DLD1 (cell line): ENCODE data around the gene PLPPR3.
"Not testable (repeated sequence)": the region's sequence is repeated elsewhere in the genome, so short reads cannot be mapped to it uniquely, and the experiment has no call there.

ENCODE experiments used
- in situ Hi-C: cut with HindIII; loops from 2 replicates; pipeline ENCODE4 v1.10.0; 2017; ENCODE audit warnings: low sequenced_read_pairs

Gene PLPPR3

DNA sequence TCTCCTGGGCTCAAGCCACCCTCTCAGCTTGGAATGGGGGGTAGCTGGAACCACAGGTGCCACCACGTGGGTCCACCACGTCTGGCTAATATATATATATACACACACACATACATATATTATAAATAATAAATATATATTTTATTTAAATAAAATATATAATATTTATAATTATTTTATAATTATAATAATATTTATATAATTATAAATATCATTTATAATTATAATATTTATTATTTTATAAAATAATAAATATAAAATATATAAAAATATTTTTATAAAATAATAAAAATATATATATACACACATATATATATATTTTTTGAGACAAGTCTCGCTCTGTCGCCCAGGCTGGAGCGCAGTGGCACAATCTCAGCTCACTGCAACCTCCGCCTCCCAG is 32.8 kb upstream of the PLPPR3 start:
- in situ Hi-C loops = no loop called here

DNA sequence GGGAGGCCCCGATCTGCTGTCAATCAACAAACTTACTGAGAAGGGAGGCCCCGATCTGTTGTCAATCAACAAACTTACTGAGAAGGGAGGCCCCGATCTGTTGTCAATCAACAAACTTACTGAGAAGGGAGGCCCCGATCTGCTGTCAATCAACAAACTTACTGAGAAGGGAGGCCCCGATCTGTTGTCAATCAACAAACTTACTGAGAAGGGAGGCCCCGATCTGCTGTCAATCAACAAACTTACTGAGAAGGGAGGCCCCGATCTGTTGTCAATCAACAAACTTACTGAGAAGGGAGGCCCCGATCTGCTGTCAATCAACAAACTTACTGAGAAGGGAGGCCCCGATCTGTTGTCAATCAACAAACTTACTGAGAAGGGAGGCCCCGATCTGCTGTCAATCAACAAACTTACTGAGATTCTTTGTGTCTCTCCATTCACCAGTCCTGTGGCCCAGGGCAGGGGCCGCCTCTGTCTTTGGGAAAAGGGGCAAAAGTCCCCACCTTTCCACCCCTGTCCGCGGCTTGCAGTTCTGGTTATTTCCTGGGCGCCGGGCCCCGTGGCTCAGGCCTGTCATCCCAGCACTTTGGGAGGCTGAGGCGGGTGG is 32.0 kb upstream of the PLPPR3 start:
- in situ Hi-C loops = not testable (repeated sequence)

GRCh38 chr19:853014-853585 is 31.3 kb upstream of the PLPPR3 start:
- in situ Hi-C loops = no loop called here

DNA sequence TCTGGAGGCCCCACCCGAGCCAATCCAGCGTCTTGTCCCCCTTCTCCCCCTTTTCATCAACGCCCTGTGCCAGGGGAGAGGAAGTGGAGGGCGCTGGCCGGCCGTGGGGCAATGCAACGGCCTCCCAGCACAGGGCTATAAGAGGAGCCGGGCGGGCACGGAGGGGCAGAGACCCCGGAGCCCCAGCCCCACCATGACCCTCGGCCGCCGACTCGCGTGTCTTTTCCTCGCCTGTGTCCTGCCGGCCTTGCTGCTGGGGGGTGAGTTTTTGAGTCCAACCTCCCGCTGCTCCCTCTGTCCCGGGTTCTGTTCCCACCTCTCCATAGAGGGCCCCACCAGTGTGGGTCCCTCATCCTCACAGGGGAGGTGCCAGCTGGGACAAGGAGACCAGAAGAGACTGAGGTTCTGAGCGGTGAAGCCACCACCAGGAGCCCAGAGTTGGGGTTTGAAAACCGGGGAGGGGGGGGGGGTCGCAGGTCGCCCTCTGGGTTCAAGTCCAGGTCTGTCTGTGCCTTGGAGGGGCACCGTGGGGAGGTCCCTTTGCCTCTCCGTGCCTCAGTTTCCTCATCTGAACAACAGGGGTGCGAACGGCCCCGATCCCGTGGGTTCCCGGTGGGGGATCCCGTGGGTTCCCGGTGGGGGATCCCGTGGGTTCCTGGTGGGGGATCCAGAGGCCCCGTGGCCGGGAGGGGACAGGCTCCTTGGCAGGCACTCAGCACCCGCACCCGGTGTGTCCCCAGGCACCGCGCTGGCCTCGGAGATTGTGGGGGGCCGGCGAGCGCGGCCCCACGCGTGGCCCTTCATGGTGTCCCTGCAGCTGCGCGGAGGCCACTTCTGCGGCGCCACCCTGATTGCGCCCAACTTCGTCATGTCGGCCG is 30.6 kb upstream of the PLPPR3 start, which contains the start of gene ELANE:
Gene ELANE, plus strand, starts transcription at position 168 of the 878 bp plus-strand sequence. Its CDS starts 26 bp downstream, at position 194.
- in situ Hi-C loops = no loop called here

DNA sequence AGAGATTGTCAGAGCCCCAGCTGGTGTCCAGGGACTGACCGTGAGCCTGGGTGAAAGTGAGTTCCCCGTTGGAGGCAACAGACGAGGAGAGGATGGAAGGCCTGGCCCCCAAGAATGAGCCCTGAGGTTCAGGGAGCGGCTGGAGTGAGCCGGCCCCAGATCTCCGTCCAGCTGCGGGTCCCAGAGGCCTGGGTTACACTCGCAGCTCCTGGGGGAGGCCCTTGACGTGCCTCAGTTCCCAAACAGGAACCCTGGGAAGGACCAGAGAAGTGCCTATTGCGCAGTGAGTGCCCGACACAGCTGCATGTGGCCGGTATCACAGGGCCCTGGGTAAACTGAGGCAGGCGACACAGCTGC is 29.2 kb upstream of the PLPPR3 start:
- in situ Hi-C loops = no loop called here

- in situ Hi-C loops = no loop called here
These were observed 28.6 kb upstream of the PLPPR3 start for GRCh38 chr19:850221-850978.

DNA sequence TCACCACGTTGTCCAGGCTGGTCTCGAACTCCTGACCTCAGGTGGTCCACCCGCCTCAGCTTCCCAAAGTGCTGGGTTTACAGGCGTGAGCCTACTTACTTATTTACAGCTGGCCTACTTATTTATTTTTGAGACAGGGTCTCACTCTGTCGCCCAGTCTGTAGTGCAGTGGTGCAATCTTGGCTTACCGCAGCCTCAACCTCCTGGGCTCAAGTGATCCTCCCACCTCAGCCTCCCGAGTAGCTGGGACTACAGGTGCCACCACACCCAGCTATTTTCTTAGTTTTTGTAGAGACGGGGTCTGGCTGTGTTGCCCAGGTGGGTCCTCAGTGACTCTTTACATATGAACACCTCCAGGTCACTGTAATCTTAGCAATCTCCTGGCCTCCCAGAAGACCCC is 27.4 kb upstream of the PLPPR3 start:
- in situ Hi-C loops = not testable (repeated sequence)

DNA sequence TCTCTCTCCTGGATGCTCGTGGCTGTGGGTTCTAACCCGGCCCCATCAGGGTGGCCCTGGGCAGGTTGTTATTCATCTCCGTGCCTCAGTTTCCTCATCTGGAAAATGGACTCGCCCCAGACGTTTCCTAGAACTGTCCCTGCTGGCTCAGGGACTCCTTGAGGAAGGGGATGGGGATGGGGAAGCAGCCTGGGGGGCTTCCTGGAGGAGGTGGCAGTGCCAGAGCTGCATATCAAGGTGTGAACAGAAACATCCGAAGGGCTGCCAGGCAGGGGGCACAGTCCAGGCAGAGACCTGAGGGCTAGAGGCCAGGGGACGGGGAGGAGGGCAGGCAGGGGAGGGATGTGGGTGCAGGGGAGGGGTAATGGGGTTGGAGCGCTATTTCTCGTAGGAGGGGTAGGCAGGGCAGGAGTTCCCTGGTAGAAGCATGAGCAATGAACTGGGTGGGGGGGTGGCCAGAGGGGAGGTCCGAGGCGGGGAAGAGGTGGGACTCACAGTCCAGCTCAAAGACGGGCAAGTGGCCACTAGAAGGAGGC is 26.7 kb upstream of the PLPPR3 start:
- in situ Hi-C loops = no loop called here

DNA sequence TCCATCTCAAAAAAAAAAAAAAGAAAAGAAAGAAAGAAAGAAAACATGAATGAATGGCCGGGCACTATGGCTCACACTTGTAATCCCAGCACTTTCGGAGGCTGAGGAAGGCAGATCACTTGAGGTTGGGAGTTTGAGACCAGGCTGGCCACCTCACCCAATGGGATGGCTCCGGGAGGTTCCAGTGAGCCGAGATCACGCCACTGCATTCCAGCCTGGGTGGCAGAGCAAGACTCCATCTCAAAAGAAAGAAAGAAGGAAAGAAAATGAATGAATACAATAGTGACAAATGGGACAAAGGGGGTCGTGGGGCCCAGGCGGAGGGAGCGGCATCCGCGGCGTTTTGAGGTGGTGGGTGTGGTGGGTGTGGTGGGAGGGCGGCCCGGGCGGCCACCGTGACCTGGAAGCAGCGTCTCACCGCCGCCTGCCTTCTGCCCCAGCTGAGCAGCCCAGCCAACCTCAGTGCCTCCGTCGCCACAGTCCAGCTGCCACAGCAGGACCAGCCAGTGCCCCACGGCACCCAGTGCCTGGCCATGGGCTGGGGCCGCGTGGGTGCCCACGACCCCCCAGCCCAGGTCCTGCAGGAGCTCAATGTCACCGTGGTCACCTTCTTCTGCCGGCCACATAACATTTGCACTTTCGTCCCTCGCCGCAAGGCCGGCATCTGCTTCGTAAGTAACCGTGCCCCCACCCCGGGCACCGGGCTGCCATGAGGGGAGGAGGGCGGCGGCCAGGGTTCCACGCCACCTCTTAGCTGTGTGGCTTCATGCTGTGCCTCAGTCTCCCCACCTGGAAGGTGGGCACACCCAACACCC is 24.2 kb upstream of the PLPPR3 start:
- in situ Hi-C loops = no loop called here

DNA sequence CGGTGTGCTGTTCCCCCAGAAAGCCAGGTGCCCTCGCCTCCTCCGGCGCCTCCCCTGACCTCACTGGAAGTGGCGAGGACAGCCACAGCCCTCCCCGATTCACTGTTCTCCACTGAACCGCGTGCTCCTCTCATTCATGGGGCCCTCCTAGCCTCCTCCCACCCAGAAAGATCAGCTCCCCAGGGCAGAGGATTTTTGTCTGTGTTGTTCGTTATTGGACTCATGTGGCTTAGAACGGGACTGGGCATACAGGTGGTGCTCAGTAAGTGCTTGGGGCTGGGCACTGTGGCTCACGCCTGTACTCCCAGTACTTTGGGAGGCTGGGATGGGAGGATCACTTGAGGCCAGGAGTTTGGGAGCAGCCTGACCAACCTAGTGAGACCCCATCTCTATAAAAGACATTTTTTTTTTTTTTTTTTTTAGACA is 22.8 kb upstream of the PLPPR3 start:
- in situ Hi-C loops = no loop called here

- in situ Hi-C loops = no loop called here
These were observed 22.2 kb upstream of the PLPPR3 start for GRCh38 chr19:843836-844545.

DNA sequence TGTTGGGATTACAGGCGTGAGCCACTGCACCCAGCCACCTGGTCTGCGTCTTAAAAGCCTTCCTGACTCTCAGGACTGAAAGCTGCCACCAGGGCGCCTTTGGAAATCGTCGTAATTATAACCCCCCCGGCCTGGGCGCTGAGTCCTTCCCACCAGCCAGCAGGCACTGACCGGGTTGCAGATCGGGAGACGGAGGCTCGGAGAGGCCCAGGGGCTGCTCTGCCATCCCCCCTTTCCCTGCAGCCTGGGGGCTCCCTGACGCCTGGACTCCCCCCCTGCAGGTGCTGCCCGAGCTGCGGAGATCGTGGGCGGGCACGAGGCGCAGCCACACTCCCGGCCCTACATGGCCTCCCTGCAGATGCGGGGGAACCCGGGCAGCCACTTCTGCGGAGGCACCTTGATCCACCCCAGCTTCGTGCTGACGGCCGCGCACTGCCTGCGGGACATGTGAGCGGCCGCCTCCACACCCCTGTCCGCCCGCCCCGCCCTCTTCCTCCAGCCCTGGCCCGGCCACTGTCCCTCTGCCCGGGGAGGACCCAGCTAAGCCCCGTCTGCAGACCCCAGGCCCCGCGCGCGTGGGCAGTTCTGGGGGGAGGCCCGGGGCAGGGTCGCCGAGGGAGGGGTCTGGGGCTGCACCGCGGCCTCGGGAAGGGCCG is 21.6 kb upstream of the PLPPR3 start:
- in situ Hi-C loops = no loop called here

DNA sequence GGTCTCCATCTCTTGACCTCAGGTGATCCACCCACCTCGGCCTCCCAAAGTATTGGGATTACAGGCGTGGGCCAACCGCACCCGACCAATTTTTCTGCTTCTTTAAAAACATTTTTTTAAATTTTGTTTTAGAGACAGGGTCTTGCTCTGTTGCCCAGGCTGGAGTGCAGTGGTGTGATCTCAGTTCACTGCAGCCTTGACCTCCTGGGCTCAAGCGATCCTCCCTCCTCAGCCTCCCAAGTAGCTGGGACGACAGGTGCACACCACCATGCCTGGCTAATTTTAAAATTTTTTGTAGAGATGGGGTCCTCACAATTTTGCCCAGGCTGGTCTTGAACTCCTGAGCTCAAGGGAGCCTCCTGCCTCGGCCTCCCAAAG is 21.0 kb upstream of the PLPPR3 start:
- in situ Hi-C loops = not testable (repeated sequence)

GRCh38 chr19:840519-841206 is 18.9 kb upstream of the PLPPR3 start, which contains the start of gene PRTN3:
TSS of gene PRTN3 (plus strand) at chr19:840999. CDS start at chr19:841009, 10 bp downstream.
- in situ Hi-C loops = no loop called here

DNA sequence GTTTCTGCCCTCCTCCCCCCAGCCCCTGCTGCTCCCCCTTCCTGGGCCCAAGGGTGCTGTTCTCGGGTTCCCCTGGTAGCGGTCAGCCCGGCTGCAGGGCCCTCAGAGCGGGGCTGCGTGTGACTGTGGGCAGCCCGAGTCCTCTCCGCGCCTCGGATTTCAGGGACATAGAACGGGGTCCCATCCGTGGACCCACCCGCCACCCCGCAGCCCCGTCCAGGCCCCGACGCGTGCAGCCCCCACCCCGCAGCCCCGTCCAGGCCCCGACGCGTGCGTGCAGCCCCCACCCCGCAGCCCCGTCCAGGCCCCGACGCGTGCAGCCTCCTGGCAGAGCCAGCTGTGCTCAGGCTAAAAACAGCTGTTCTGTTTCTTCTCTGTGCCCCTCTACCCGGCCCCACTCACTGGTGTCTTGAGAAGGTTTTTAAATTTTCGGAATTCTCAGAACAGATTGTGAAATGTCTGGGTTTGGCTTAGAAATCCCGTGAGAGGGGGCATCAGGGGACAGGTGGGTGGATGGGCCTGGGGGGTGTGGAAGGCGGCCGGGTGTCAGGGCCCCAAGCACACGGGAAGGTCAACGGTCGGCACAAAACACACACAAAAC is 13.6 kb upstream of the PLPPR3 start:
- in situ Hi-C loops = no loop called here

- in situ Hi-C loops = no loop called here
These were observed 12.5 kb upstream of the PLPPR3 start for GRCh38 chr19:834216-834615.

DNA sequence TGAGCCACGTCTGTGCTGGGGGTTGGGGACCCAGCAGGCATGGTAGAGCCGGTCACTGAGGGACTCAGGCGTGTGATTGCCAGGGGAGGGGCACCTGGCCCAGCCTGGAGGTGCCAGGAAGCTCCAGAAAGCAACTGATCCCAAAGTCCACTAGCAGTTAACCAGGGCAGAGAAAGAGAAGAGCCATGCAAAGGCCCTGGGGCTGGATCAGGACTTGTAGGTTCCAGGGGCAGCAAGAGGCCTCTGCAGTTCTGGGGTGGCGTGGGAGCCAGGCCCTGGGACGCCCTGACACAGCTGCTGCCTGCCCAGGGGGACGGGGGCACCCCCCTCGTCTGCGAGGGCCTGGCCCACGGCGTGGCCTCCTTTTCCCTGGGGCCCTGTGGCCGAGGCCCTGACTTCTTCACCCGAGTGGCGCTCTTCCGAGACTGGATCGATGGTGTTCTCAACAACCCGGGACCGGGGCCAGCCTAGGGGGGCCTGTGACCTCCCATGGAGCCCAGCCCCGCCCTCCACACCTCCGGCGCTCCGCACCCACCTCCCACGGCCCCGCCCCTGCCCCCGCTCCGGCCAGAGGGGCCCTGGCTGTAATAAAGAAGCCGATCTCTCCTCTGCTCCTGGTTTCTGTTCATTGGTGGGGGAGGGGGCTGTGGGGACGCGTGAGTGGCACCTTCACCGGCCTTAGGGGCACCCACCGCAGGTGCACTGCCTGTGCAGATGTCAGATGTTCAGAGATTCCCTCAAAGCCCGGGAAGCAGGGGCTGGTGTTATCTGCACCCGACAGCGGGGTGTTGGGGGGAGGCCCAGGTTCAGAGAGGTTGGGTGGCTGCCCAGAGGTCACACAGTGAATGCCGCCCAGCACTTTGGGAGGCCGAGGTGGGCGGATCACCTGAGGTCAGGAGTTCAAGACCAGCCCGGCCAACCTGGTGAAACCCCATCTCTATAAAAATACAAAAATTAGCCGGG is 9.9 kb upstream of the PLPPR3 start:
- in situ Hi-C loops = no loop called here
